ENCODE data around the gene RPS5. TPM values are rescaled to one million over a fixed set of nuclear protein-coding genes. Genes with fewer than 3 reads are reported as not detected.

RPS5 gene
- total RNA-seq, 1 experiment from 2014 or later = 1,400 TPM

GRCh38 chr19:58356766-58357480 lies 30.1 kb upstream of the RPS5 start:
- H3K27ac ChIP-seq (ENCODE audit: insufficient read length, low read depth, low read length) = no peak overlapping the region
- no peaks in the 10 kb centered on the region for H3K4me1 ChIP-seq (ENCODE audit: insufficient read depth, low read length)
- H3K9ac ChIP-seq (ENCODE audit: extremely low read depth, insufficient read length, low read length) = no peak overlapping the region
- no peak overlapping the region for H2BK15ac ChIP-seq (ENCODE audit: low read depth, low read length)
- Mint-ChIP-seq H3K4me1 (peaks cover 0 to 8% of the 10 kb centered on the region in 2 experiments; a peak in 3 of 4 replicates), H3K27ac (no peak overlapping the region; a peak in 1 of 7 replicates), H3K36me3 (ENCODE audit: insufficient read depth in 1 of 3, low read depth in 3 of 3) (peaks cover 0 to 2% (median 0%) of the 10 kb centered on the region in 3 experiments; a peak in 2 of 7 replicates), H3K27me3 (ENCODE audit: low read depth) (no peaks in the 10 kb centered on the region), H3K9me3 (no peaks in the 10 kb centered on the region), H3K4me3 (no peak overlapping the region)
- no peak overlapping the region for H4K5ac ChIP-seq (ENCODE audit: insufficient read length, low read depth, low read length)
- no peaks in the 10 kb centered on the region for H3K79me1 ChIP-seq (ENCODE audit: insufficient read depth, low read depth, low read length, poor library complexity, severe bottlenecking)
- H2BK5ac ChIP-seq (ENCODE audit: insufficient read length, low read length) = no peak overlapping the region
- H2BK120ac ChIP-seq (ENCODE audit: low read depth, low read length, poor library complexity, severe bottlenecking) = no peak overlapping the region
- no peak overlapping the region for H3T11ph ChIP-seq (ENCODE audit: low read length)
- H3K9me3 ChIP-seq (ENCODE audit: control insufficient read depth, low read depth, low read length) = no peaks in the 10 kb centered on the region
- no peak overlapping the region for H4K8ac ChIP-seq (replicated peaks; ENCODE audit: insufficient read length, low read depth, low read length)
- H4K91ac ChIP-seq (ENCODE audit: insufficient read length, low read depth, low read length) = no peak overlapping the region
- no CpG with 5 or more reads among the region's 75 CpGs for WGBS (ENCODE audit: extremely low coverage, insufficient read length, low lambda C conversion rate)
- no peak overlapping the region for H3K18ac ChIP-seq (ENCODE audit: insufficient read length, low read depth, low read length)
- TF ChIP-seq CTCF (conservative IDR thresholded peaks at IDR 0.05) = no peak
- no peak overlapping the region for H2AK5ac ChIP-seq (ENCODE audit: insufficient read length, low read length)
- no peak overlapping the region for H3K23ac ChIP-seq (ENCODE audit: insufficient read length, low read depth, low read length)
- H3K4me2 ChIP-seq (ENCODE audit: insufficient read depth, insufficient read length, low read length) = no peak overlapping the region
- no peak overlapping the region for H3K4ac ChIP-seq (ENCODE audit: low read depth, low read length)
- peaks cover 3% of the 10 kb centered on the region for H3K23me2 ChIP-seq (ENCODE audit: insufficient read length, low read depth, low read length, poor library complexity, severe bottlenecking)
- no peaks in the 10 kb centered on the region for H3K27me3 ChIP-seq (ENCODE audit: insufficient read depth, low read length)
- no peak overlapping the region for H2AFZ ChIP-seq (ENCODE audit: low read length)
- no peaks in the 10 kb centered on the region for H4K20me1 ChIP-seq (ENCODE audit: control insufficient read depth, insufficient read depth, insufficient read length)
- DNase-seq = peak; percentile 45
- no peak overlapping the region for H3K14ac ChIP-seq (ENCODE audit: insufficient read depth, low read length)
- no peak overlapping the region for H2BK20ac ChIP-seq (ENCODE audit: low read depth, low read length, poor library complexity, severe bottlenecking)
- no peak overlapping the region for H3K56ac ChIP-seq (ENCODE audit: insufficient read length, low read depth, low read length)
- H2BK12ac ChIP-seq (ENCODE audit: insufficient read length, low read depth, low read length) = no peak overlapping the region
- no peaks in the 10 kb centered on the region for H3K79me2 ChIP-seq (ENCODE audit: insufficient read depth, low read length)

All from H9 (cell line).